PFSK-1 (cell line): ENCODE results near the gene ARGLU1.

Experiments used
- FOXP2 ChIP-seq: optimal IDR thresholded peaks from 2 replicates; pipeline ENCODE3; 2011; ENCODE audit warnings: borderline replicate concordance, control low read depth, inconsistent platforms; ENCODE audit not compliant: insufficient read depth; ENCODE audit errors: extremely low read length, extremely low read depth
- POLR2AphosphoS5 ChIP-seq: IDR thresholded peaks from 2 replicates; pipeline ENCODE4 v1.6.1; 2012; ENCODE audit warnings: low read depth, mild to moderate bottlenecking, control low read depth, low read length, moderate library complexity
- SIN3A ChIP-seq: IDR thresholded peaks from 2 replicates; pipeline ENCODE4 v1.6.1; 2012; ENCODE audit warnings: mild to moderate bottlenecking, low read length, moderate library complexity, borderline replicate concordance; ENCODE audit not compliant: insufficient read depth
- TAF1 ChIP-seq: IDR thresholded peaks from 2 replicates; pipeline ENCODE4 v1.6.1; 2012; ENCODE audit warnings: low read length, control low read depth, borderline replicate concordance; ENCODE audit not compliant: insufficient read depth
- TF ChIP-seq, protein P1 (sequence below), 2 experiments: IDR thresholded peaks; 2 replicates each; pipeline versions ENCODE4 v1.6.1 to v1.8.0; 2011 to 2012; ENCODE audit warnings: low read depth in 2 of 2, low read length in 2 of 2, control low read depth in 1 of 2, inconsistent platforms in 1 of 2, mild to moderate bottlenecking in 1 of 2, moderate library complexity in 1 of 2; ENCODE audit not compliant: insufficient read depth in 1 of 2

ARGLU1 gene

DNA sequence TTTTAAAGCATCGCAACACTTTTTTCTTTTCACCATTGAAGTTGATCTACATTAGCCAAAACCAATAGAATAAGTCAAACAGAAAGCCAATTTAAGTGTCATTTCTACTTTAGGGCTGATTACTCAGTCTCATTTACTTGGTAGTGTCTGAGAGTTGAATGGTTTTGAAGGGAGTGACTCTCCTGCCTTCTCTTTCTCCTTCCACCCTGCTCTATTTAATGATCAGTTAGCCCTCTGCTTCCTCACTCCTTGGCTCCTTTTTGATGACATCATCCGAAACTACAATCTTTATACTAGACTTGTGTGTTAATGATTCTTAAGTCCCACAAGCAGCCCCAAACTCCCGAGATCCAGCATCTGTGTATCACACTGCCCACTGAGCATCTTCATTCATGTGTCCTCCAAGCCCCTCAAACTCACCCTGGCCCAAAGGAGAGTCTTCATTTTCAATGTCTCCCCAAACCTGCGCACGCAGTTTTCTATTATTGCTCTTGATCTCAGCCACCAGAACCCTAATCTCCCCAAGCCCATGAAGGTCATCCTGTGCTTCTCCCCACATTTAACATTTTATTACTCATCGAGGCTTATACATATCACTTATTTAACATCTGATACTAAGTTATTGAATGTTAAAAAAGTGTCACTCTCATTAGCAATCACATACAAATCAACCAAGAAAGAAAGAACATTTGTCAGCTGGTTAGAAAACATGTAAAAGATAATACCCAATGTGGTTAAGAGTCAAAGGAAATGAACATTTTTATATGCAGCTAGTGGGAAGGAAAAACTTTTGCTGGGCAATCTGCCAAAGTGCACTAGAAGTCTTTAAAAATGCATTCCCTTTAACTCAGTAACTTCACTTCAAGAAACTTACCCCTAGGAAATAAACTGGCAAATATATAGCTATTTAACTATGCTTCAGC lies 32.2 kb upstream of the ARGLU1 start:
- TF ChIP-seq, protein P1, sequence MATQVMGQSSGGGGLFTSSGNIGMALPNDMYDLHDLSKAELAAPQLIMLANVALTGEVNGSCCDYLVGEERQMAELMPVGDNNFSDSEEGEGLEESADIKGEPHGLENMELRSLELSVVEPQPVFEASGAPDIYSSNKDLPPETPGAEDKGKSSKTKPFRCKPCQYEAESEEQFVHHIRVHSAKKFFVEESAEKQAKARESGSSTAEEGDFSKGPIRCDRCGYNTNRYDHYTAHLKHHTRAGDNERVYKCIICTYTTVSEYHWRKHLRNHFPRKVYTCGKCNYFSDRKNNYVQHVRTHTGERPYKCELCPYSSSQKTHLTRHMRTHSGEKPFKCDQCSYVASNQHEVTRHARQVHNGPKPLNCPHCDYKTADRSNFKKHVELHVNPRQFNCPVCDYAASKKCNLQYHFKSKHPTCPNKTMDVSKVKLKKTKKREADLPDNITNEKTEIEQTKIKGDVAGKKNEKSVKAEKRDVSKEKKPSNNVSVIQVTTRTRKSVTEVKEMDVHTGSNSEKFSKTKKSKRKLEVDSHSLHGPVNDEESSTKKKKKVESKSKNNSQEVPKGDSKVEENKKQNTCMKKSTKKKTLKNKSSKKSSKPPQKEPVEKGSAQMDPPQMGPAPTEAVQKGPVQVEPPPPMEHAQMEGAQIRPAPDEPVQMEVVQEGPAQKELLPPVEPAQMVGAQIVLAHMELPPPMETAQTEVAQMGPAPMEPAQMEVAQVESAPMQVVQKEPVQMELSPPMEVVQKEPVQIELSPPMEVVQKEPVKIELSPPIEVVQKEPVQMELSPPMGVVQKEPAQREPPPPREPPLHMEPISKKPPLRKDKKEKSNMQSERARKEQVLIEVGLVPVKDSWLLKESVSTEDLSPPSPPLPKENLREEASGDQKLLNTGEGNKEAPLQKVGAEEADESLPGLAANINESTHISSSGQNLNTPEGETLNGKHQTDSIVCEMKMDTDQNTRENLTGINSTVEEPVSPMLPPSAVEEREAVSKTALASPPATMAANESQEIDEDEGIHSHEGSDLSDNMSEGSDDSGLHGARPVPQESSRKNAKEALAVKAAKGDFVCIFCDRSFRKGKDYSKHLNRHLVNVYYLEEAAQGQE (IDR thresholded peaks at IDR 0.05; ENCODE audit: insufficient read depth in 1 of 2, low read depth in 2 of 2, low read length in 2 of 2), result no peak
- TF ChIP-seq FOXP2 (no peak), SIN3A (no peak), POLR2AphosphoS5 (no peak), TAF1 (no peak)

DNA sequence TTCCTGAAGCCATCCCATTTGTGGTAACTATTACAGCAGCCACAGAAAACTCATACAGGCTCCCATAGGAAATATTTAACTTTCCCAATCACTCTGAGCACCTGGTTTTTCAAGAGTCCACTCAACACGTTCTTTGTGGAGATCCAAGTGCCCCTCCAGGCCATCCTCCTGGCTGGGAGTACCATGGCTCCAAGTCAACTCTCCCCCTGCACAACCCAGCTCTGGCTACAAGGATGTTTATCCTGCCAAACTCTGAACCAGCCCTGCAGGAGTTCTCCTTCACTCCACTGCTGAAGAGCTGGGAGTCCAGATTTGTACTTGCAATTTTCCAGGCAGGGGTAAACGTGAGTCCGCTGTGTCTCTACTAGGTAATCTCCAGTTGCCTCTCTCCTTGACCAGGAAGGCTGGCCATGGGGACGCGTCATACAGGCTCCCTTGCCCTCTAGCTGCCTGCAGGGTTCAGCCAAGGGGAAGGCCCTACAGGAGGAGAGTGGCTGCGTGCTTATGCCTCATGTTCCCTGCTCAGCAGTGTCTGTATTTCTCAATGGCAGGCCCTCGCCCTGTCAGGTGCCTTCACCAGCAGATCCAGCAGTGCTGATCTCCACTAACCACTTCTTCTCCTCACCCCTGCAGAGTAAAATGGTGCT lies 29.9 kb upstream of the ARGLU1 start:
- TF ChIP-seq POLR2AphosphoS5 (no peak), SIN3A (no peak), FOXP2 (no peak), TAF1 (no peak)
- TF ChIP-seq, protein P1 (IDR thresholded peaks at IDR 0.05; ENCODE audit: insufficient read depth in 1 of 2, low read depth in 2 of 2, low read length in 2 of 2), result no peak

- TF ChIP-seq SIN3A, result no peak
- no peak for TF ChIP-seq TAF1
- TF ChIP-seq FOXP2, result no peak
These were observed 29.2 kb upstream of the ARGLU1 start for GRCh38 chr13:106597186-106597585.

- TF ChIP-seq, protein P1 (IDR thresholded peaks at IDR 0.05; ENCODE audit: insufficient read depth in 1 of 2, low read depth in 2 of 2, low read length in 2 of 2), result no peak
- TF ChIP-seq TAF1, result no peak
- no peak for TF ChIP-seq POLR2AphosphoS5
- no peak for TF ChIP-seq FOXP2
- TF ChIP-seq SIN3A, result no peak
These were observed 28.5 kb upstream of the ARGLU1 start for GRCh38 chr13:106596275-106596937.

DNA sequence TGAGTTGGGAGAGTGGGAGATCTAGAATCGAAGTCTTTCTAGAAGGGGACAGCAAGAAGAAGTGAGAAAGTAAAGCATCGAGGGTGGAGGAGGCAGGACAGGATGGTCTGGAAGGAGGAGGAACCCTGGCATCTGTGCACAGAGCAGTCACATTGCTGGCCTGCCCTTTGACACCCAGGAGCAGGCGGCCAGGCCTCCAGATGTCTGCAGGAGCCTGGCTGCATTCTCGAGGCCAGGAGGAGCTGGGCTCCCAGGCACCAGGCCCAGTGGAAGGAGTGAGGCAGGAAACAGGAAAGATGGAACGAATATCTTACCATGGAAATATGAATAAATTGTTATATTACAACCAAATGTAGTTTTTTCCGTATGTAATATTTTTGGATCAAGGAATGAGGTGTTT lies 27.7 kb upstream of the ARGLU1 start:
- TF ChIP-seq TAF1, result no peak
- no peak for TF ChIP-seq POLR2AphosphoS5
- no peak for TF ChIP-seq SIN3A
- TF ChIP-seq FOXP2, result no peak
- TF ChIP-seq, protein P1 (IDR thresholded peaks at IDR 0.05; ENCODE audit: insufficient read depth in 1 of 2, low read depth in 2 of 2, low read length in 2 of 2), result no peak
